CD14-positive monocyte (primary cell): Measurements from ENCODE around the gene MON2. TPM values are rescaled to one million over a fixed set of nuclear protein-coding genes. Genes with fewer than 3 reads are reported as not detected.

Experiments
- DNase-seq, 3 donors: peaks; one replicate each; pipeline ENCODE4 v3.0.0-alpha.2; 2011 to 2022
- H2AFZ ChIP-seq: 2 replicates; pipeline ENCODE4 v1.6.0; 2012; ENCODE audit warnings: mild to moderate bottlenecking, low read depth, low read length, inconsistent platforms; ENCODE audit not compliant: insufficient read depth, poor library complexity, severe bottlenecking
- H3K27ac ChIP-seq, 2 donors: 1 replicate in 1 of 2; 2 replicates in 1 of 2; pipeline ENCODE4 v1.5.1; 2012 to 2013; ENCODE audit warnings: low read length in 2 of 2, control low read depth in 1 of 2, inconsistent platforms in 1 of 2, low read depth in 1 of 2, mild to moderate bottlenecking in 1 of 2
- H3K27me3 ChIP-seq, 2 donors: one replicate each; pipeline versions ENCODE4 v1.6.0 to v1.6.1; 2011 to 2013; ENCODE audit warnings: low read length in 2 of 2; ENCODE audit not compliant: control insufficient read depth in 2 of 2, insufficient read depth in 2 of 2
- H3K36me3 ChIP-seq, 2 donors: replicated peaks in 1 of 2; 1 replicate in 1 of 2; 2 replicates in 1 of 2; pipeline versions ENCODE4 v1.5.1 to v1.6.1; 2012 to 2013; ENCODE audit warnings: low read length in 2 of 2, control low read depth in 1 of 2, inconsistent platforms in 1 of 2, mild to moderate bottlenecking in 1 of 2; ENCODE audit not compliant: insufficient read depth in 2 of 2, control insufficient read depth in 1 of 2
- H3K4me1 ChIP-seq, 2 donors: 1 replicate in 1 of 2; 2 replicates in 1 of 2; pipeline versions ENCODE4 v1.5.1 to v1.6.1; 2012 to 2013; ENCODE audit warnings: low read length in 2 of 2, control low read depth in 1 of 2, inconsistent platforms in 1 of 2, mild to moderate bottlenecking in 1 of 2, moderate library complexity in 1 of 2; ENCODE audit not compliant: insufficient read depth in 2 of 2, control insufficient read depth in 1 of 2
- H3K4me2 ChIP-seq: replicated peaks from 2 replicates; pipeline ENCODE3; 2012; ENCODE audit warnings: low read length, moderate library complexity, mild to moderate bottlenecking; ENCODE audit not compliant: poor library complexity, severe bottlenecking; ENCODE audit errors: extremely low read depth
- H3K4me3 ChIP-seq, 3 experiments: fragments of 200-600 bp in 1 of 3; sonication (generic) in 1 of 3; replicated peaks in 1 of 3; 1 replicate in 2 of 3; 2 replicates in 1 of 3; pipeline ENCODE4 v1.5.1; 2011 to 2013; ENCODE audit warnings: low read length in 3 of 3, mild to moderate bottlenecking in 3 of 3, control low read depth in 2 of 3, low read depth in 2 of 3, inconsistent platforms in 1 of 3, moderate library complexity in 1 of 3
- H3K79me2 ChIP-seq: 2 replicates; pipeline ENCODE4 v1.6.0; 2012; ENCODE audit warnings: mild to moderate bottlenecking, control low read depth, inconsistent platforms, low read length, moderate library complexity; ENCODE audit not compliant: insufficient read depth
- H3K9ac ChIP-seq: 2 replicates; pipeline ENCODE4 v1.6.0; 2017; ENCODE audit warnings: low read length, mild to moderate bottlenecking; ENCODE audit not compliant: insufficient read depth, poor library complexity, severe bottlenecking
- H3K9me3 ChIP-seq, 2 donors: replicated peaks in 1 of 2; 1 replicate in 1 of 2; 2 replicates in 1 of 2; pipeline versions ENCODE4 v1.5.1 to v1.6.1; 2012 to 2013; ENCODE audit warnings: low read length in 2 of 2, control low read depth in 1 of 2; ENCODE audit not compliant: control insufficient read depth in 1 of 2, insufficient read depth in 1 of 2
- H4K20me1 ChIP-seq: 2 replicates; pipeline ENCODE4 v1.6.0; 2012; ENCODE audit warnings: mild to moderate bottlenecking, low read length, control low read depth, moderate library complexity; ENCODE audit not compliant: insufficient read depth
- H3K27ac Mint-ChIP-seq, 7 donors: one replicate each; pipeline ENCODE4 v1.8.0; 2020; ENCODE audit warnings: mild to moderate bottlenecking in 7 of 7, mixed read lengths in 7 of 7, moderate library complexity in 6 of 7, inconsistent platforms in 2 of 7
- H3K27me3 Mint-ChIP-seq, 3 donors: one replicate each; pipeline ENCODE4 v1.8.0; 2021 to 2022; ENCODE audit warnings: low read depth in 3 of 3, mild to moderate bottlenecking in 3 of 3, mixed read lengths in 3 of 3, moderate library complexity in 3 of 3, inconsistent platforms in 1 of 3
- H3K36me3 Mint-ChIP-seq, 2 donors: one replicate each; pipeline ENCODE4 v1.8.0; 2020; ENCODE audit warnings: mixed read lengths in 2 of 2, inconsistent platforms in 1 of 2, mild to moderate bottlenecking in 1 of 2
- H3K4me1 Mint-ChIP-seq: one replicate; pipeline ENCODE4 v1.8.0; 2020; ENCODE audit warnings: mild to moderate bottlenecking, mixed read lengths
- H3K4me3 Mint-ChIP-seq, 2 donors: one replicate each; pipeline ENCODE4 v1.8.0; 2020; ENCODE audit warnings: mild to moderate bottlenecking in 2 of 2, mixed read lengths in 2 of 2, moderate library complexity in 1 of 2
- H3K9me3 Mint-ChIP-seq, 7 donors: one replicate each; pipeline ENCODE4 v1.8.0; 2020 to 2022; ENCODE audit warnings: mixed read lengths in 7 of 7, mild to moderate bottlenecking in 6 of 7, moderate library complexity in 6 of 7, inconsistent platforms in 2 of 7
- CTCF ChIP-seq: fragments of 200-600 bp; IDR thresholded peaks from one replicate; pipeline ENCODE4 v1.8.0; 2022; ENCODE audit warnings: antibody characterized with exemption, mild to moderate bottlenecking
- WGBS: methylation state at CpG from one replicate; pipeline ENCODE4 v1.1.5; 2013; ENCODE audit warnings: missing lambda C conversion rate; ENCODE audit not compliant: insufficient coverage; 5-methylcytosine and 5-hydroxymethylcytosine counted together
- intact Hi-C, 2 donors: fragments of 100-400 bp; cut with micrococcal nuclease; formaldehyde crosslinking; loops; one replicate each; pipeline versions ENCODE4 v1.15.0 to v1.15.1; 2023
- polyA plus RNA-seq, 3 donors: library from polyadenylated mRNA; depleted of rRNA in 1 of 3; unstranded in 2 of 3; stranded (reverse) in 1 of 3; fragments of 300-500 nt in 2 of 3; fragments of >200 nt in 1 of 3; fragmentation: Illumina TruSeq in 2 of 3; gene quantifications; 1 replicate in 2 of 3; 2 replicates in 1 of 3; pipeline ENCODE4 v1.2.3, GENCODE V29; 2012 to 2021

MON2 gene
- polyA plus RNA-seq, 3 donors: 6.8 to 17.0 (median 9.6) TPM

DNA sequence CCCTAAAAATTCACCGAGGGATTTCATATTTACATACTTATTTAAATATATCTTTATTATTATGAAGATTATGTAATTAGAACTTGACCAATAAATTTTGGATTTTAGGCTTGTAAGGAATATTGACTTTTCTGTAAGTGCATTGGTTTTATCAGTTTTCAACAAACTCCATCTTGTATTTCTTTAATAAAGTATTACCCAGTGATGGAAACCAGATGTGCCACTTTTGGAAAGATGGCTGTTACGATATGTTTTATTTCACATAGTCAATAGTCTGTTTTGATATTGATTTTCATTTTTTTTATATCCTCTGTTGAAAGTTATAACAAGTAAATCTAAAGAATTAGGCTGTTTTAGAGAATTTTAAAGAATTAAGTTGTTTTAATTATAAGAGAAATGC lies 1.8 kb downstream of the MON2 start:
- WGBS: no CpG with 5 or more reads among the region's 2 CpGs
- Mint-ChIP-seq H3K27ac (no peak overlapping the region), H3K36me3 (peaks cover under 1 to 3% of the 10 kb centered on the region in 2 donors), H3K27me3 (peaks cover 0 to 3% (median 0%) of the 10 kb centered on the region in 3 donors), H3K9me3 (peaks cover 4 to 9% (median 5%) of the 10 kb centered on the region in 7 donors), H3K4me3 (peak overlapping the region in 1 of 2 donors; percentile 39), H3K4me1 (peaks cover 35% of the 10 kb centered on the region)
- H3K27me3 ChIP-seq: no peaks in the 10 kb centered on the region
- H4K20me1 ChIP-seq: peaks cover 34% of the 10 kb centered on the region
- H3K79me2 ChIP-seq: peaks cover 70% of the 10 kb centered on the region
- peaks cover 21 to 33% of the 10 kb centered on the region in 2 donors for H3K4me1 ChIP-seq
- H3K9ac ChIP-seq: no peak overlapping the region
- peak overlapping the region in 1 of 3 experiments; percentile 78 for H3K4me3 ChIP-seq
- H3K9me3 ChIP-seq: peaks cover 6 to 8% of the 10 kb centered on the region in 2 donors
- H3K36me3 ChIP-seq: peaks cover 5 to 20% of the 10 kb centered on the region in 2 donors
- no peak for TF ChIP-seq CTCF
- intact Hi-C loops: no loop called here
- H3K4me2 ChIP-seq: peak overlapping the region; percentile 14
- no peak overlapping the region for H2AFZ ChIP-seq
- DNase-seq: no peak
- no peak overlapping the region for H3K27ac ChIP-seq

- peaks cover 40% of the 10 kb centered on the region for H3K4me1 Mint-ChIP-seq
- H3K36me3 ChIP-seq: peaks cover 5 to 20% of the 10 kb centered on the region in 2 donors
- H2AFZ ChIP-seq: no peak overlapping the region
- H3K4me3 Mint-ChIP-seq: no peak overlapping the region
- H3K27me3 ChIP-seq: no peaks in the 10 kb centered on the region
- H3K4me3 ChIP-seq: peak overlapping the region in 1 of 3 experiments; percentile 3
- DNase-seq: no peak
- H3K27me3 Mint-ChIP-seq: no peaks in the 10 kb centered on the region
- 70% methylated on average over 2 of the region's 8 CpGs for WGBS
- H3K4me2 ChIP-seq: peak overlapping the region; percentile 14
- intact Hi-C loops: no loop called here
- H4K20me1 ChIP-seq: peaks cover 39% of the 10 kb centered on the region
- peak overlapping the region in 1 of 7 donors; percentile 22 for H3K27ac Mint-ChIP-seq
- peaks cover 26 to 36% of the 10 kb centered on the region in 2 donors for H3K4me1 ChIP-seq
- peaks cover 3 to 6% of the 10 kb centered on the region in 2 donors for H3K36me3 Mint-ChIP-seq
- no peak for TF ChIP-seq CTCF
- H3K27ac ChIP-seq: no peak overlapping the region
- H3K9me3 Mint-ChIP-seq: peaks cover 0 to 3% (median 2%) of the 10 kb centered on the region in 7 donors
- peaks cover 76% of the 10 kb centered on the region for H3K79me2 ChIP-seq
- peaks cover under 1 to 4% of the 10 kb centered on the region in 2 donors for H3K9me3 ChIP-seq
- no peak overlapping the region for H3K9ac ChIP-seq
Measured at GRCh38 chr12:62468935-62469334, 2.3 kb downstream of the MON2 start.
